H1 (cell line): ENCODE results near the gene FGD6. TPM values are rescaled to one million over a fixed set of nuclear protein-coding genes. Genes with fewer than 3 reads are reported as not detected.

ENCODE experiments used
- CTCF ChIA-PET: fragments of 300-600 bp; sonication (Branson Sonifier 250); formaldehyde crosslinking; loops from one replicate; lab custom pipeline; 2021; ENCODE audit not compliant: partially characterized antibody; lab: Charles Lee
- POLR2A ChIA-PET: fragments of 300-600 bp; sonication (Branson Sonifier 250); formaldehyde crosslinking; loops from one replicate; lab custom pipeline; 2021; ENCODE audit warnings: inconsistent platforms; ENCODE audit not compliant: partially characterized antibody; lab: Charles Lee
- DNase-seq, 2 experiments: peaks; one replicate each; pipeline versions ENCODE4 v3.0.0 to v3.0.0-alpha.2; 2010 to 2022; ENCODE audit warnings: low spot score in 2 of 2, low read depth in 1 of 2, mixed read lengths in 1 of 2
- FAIRE-seq: peaks from 2 replicates; lab custom pipeline; 2011; peaks lifted over from hg19 to GRCh38; lab: Jason Lieb, UNC
- H2AFZ ChIP-seq: 2 replicates; pipeline ENCODE4 v1.8.1; 2012; ENCODE audit warnings: low read length, inconsistent platforms
- H2AK5ac ChIP-seq: 2 replicates; pipeline ENCODE4 v1.6.1; 2013; ENCODE audit warnings: low read depth, low read length
- H2BK120ac ChIP-seq: replicated peaks from 2 replicates; pipeline ENCODE3; 2013; ENCODE audit warnings: low read depth, low read length, inconsistent platforms
- H2BK12ac ChIP-seq: 2 replicates; pipeline ENCODE4 v1.6.1; 2013; ENCODE audit warnings: low read depth, low read length
- H2BK15ac ChIP-seq: 2 replicates; pipeline ENCODE4 v1.6.1; 2013; ENCODE audit warnings: low read length
- H2BK20ac ChIP-seq: 2 replicates; pipeline ENCODE4 v1.6.1; 2013; ENCODE audit warnings: low read length
- H2BK5ac ChIP-seq: 2 replicates; pipeline ENCODE4 v1.6.1; 2013; ENCODE audit warnings: low read depth, low read length
- H3K14ac ChIP-seq: 2 replicates; pipeline ENCODE4 v1.6.1; 2013; ENCODE audit warnings: inconsistent platforms; ENCODE audit not compliant: insufficient read length
- H3K18ac ChIP-seq: 2 replicates; pipeline ENCODE4 v1.6.1; 2013; ENCODE audit warnings: low read length; ENCODE audit errors: extremely low read depth
- H3K23ac ChIP-seq: 2 replicates; pipeline ENCODE4 v1.6.1; 2013; ENCODE audit warnings: inconsistent platforms; ENCODE audit not compliant: insufficient read length
- H3K23me2 ChIP-seq: 2 replicates; pipeline ENCODE4 v1.6.1; 2013; ENCODE audit warnings: low read depth, low read length
- H3K27ac ChIP-seq: 2 replicates; pipeline ENCODE4 v1.6.1; 2011; ENCODE audit warnings: low read depth, low read length, inconsistent platforms
- H3K27me3 ChIP-seq, 4 experiments: replicated peaks in 1 of 4; 1 replicate in 1 of 4; 2 replicates in 3 of 4; pipeline versions ENCODE4 v1.6.1 to v1.8.1; 2011 to 2013; ENCODE audit warnings: low read length in 3 of 4, mild to moderate bottlenecking in 3 of 4, inconsistent platforms in 2 of 4, mixed read lengths in 2 of 4, moderate library complexity in 1 of 4; ENCODE audit not compliant: control insufficient read depth in 3 of 4, insufficient read depth in 3 of 4; ENCODE audit errors: extremely low read depth in 1 of 4
- H3K36me3 ChIP-seq, 4 experiments: 2 replicates each; pipeline versions ENCODE4 v1.6.1 to v1.8.1; 2011 to 2013; ENCODE audit warnings: mild to moderate bottlenecking in 4 of 4, low read length in 3 of 4, moderate library complexity in 2 of 4, control low read depth in 1 of 4, inconsistent platforms in 1 of 4; ENCODE audit not compliant: insufficient read depth in 4 of 4, control insufficient read depth in 2 of 4
- H3K4ac ChIP-seq: replicated peaks from 2 replicates; pipeline ENCODE3; 2013; ENCODE audit warnings: low read length, low read depth, mixed read lengths, inconsistent platforms; ENCODE audit not compliant: insufficient read length
- H3K4me1 ChIP-seq, 4 experiments: replicated peaks in 1 of 4; 1 replicate in 1 of 4; 2 replicates in 3 of 4; pipeline versions ENCODE4 v1.6.1 to v1.8.1; 2011 to 2013; ENCODE audit warnings: low read length in 3 of 4, inconsistent platforms in 2 of 4, mixed read lengths in 1 of 4; ENCODE audit not compliant: insufficient read depth in 4 of 4, control insufficient read depth in 3 of 4
- H3K4me2 ChIP-seq, 2 experiments: 2 replicates each; pipeline versions ENCODE4 v1.6.1 to v1.8.1; 2011 to 2013; ENCODE audit warnings: low read depth in 2 of 2, low read length in 2 of 2, control low read depth in 1 of 2, inconsistent platforms in 1 of 2, mild to moderate bottlenecking in 1 of 2; ENCODE audit not compliant: insufficient read depth in 1 of 2
- H3K4me3 ChIP-seq, 4 experiments: fragments of 200-600, 300-600 bp in 1 of 4; sonication (generic), shearing (Covaris generic), sonication (Bioruptor Twin) in 1 of 4; 2 replicates each; pipeline versions ENCODE4 v1.5.1 to v1.8.1; 2011 to 2016; ENCODE audit warnings: low read length in 4 of 4, low read depth in 3 of 4, control low read depth in 2 of 4, inconsistent platforms in 2 of 4, mild to moderate bottlenecking in 2 of 4, mixed read lengths in 1 of 4, moderate library complexity in 1 of 4; ENCODE audit not compliant: insufficient read depth in 2 of 4; ENCODE audit errors: extremely low read depth in 1 of 4
- H3K56ac ChIP-seq: replicated peaks from 2 replicates; pipeline ENCODE3; 2013; ENCODE audit warnings: low read depth, mild to moderate bottlenecking, mixed read lengths, low read length, inconsistent platforms; ENCODE audit not compliant: insufficient read length
- H3K79me1 ChIP-seq: 2 replicates; pipeline ENCODE4 v1.6.1; 2013; ENCODE audit warnings: low read depth, low read length, control low read depth
- H3K79me2 ChIP-seq, 2 experiments: 2 replicates each; pipeline versions ENCODE4 v1.6.1 to v1.8.1; 2012 to 2013; ENCODE audit warnings: low read length in 2 of 2, mild to moderate bottlenecking in 2 of 2, inconsistent platforms in 1 of 2; ENCODE audit not compliant: insufficient read depth in 2 of 2, control insufficient read depth in 1 of 2
- H3K9ac ChIP-seq, 4 experiments: replicated peaks in 1 of 4; 1 replicate in 1 of 4; 2 replicates in 3 of 4; pipeline versions ENCODE4 v1.6.1 to v1.8.1; 2011 to 2013; ENCODE audit warnings: low read depth in 3 of 4, low read length in 3 of 4, control low read depth in 2 of 4, mild to moderate bottlenecking in 2 of 4, moderate library complexity in 2 of 4, inconsistent platforms in 1 of 4; ENCODE audit errors: extremely low read depth in 1 of 4
- H3K9me3 ChIP-seq, 2 experiments: 2 replicates each; pipeline versions ENCODE4 v1.6.1 to v1.8.1; 2012 to 2013; ENCODE audit warnings: mild to moderate bottlenecking in 2 of 2, moderate library complexity in 2 of 2, control low read depth in 1 of 2, inconsistent platforms in 1 of 2, low read depth in 1 of 2, low read length in 1 of 2, mixed read lengths in 1 of 2; ENCODE audit not compliant: insufficient read depth in 2 of 2
- H4K20me1 ChIP-seq, 2 experiments: replicated peaks in 1 of 2; 2 replicates each; pipeline versions ENCODE3 to v1.8.1; 2011 to 2013; ENCODE audit warnings: inconsistent platforms in 2 of 2, low read length in 2 of 2, mild to moderate bottlenecking in 1 of 2; ENCODE audit not compliant: insufficient read depth in 2 of 2, control insufficient read depth in 1 of 2
- H4K5ac ChIP-seq: 2 replicates; pipeline ENCODE4 v1.6.1; 2013; ENCODE audit warnings: low read length, low read depth, mixed read lengths, inconsistent platforms; ENCODE audit not compliant: insufficient read length
- H4K8ac ChIP-seq: 2 replicates; pipeline ENCODE4 v1.8.0; 2013; ENCODE audit warnings: mild to moderate bottlenecking, moderate library complexity, low read length, inconsistent platforms; ENCODE audit not compliant: insufficient read depth; ENCODE audit errors: extremely low read depth
- H4K91ac ChIP-seq: replicated peaks from 2 replicates; pipeline ENCODE3; 2013; ENCODE audit warnings: low read length, mixed read lengths, inconsistent platforms; ENCODE audit not compliant: insufficient read length
- ATF3 ChIP-seq: IDR thresholded peaks from 2 replicates; pipeline ENCODE4 v1.6.1; 2011; ENCODE audit warnings: low read depth, mild to moderate bottlenecking, low read length; ENCODE audit not compliant: insufficient read depth
- BCL11A ChIP-seq, 2 experiments: IDR thresholded peaks; one replicate each; pipeline ENCODE4 v1.6.1; 2011; ENCODE audit warnings: low read depth in 2 of 2, low read length in 2 of 2, mild to moderate bottlenecking in 2 of 2
- EP300 ChIP-seq, 2 experiments: IDR thresholded peaks; 1 replicate in 1 of 2; 2 replicates in 1 of 2; pipeline ENCODE4 v1.6.1; 2011 to 2012; ENCODE audit warnings: low read depth in 2 of 2, low read length in 2 of 2, mild to moderate bottlenecking in 2 of 2, borderline replicate concordance in 1 of 2, inconsistent platforms in 1 of 2, moderate library complexity in 1 of 2
- NRF1 ChIP-seq: IDR thresholded peaks from 2 replicates; pipeline ENCODE4 v1.6.1; 2011; ENCODE audit warnings: mild to moderate bottlenecking, low read depth, low read length, improper control_type of control experiment
- RBBP5 ChIP-seq: IDR thresholded peaks from 2 replicates; pipeline ENCODE4 v1.7.1; 2012; ENCODE audit warnings: low read depth, mild to moderate bottlenecking, inconsistent platforms, low read length, moderate library complexity, borderline replicate concordance
- SRF ChIP-seq: IDR thresholded peaks from 2 replicates; pipeline ENCODE4 v1.6.1; 2011; ENCODE audit warnings: mild to moderate bottlenecking, low read depth, low read length, moderate library complexity
- WGBS, 2 experiments: shearing (Covaris generic) in 1 of 2; methylation state at CpG; one replicate each; pipeline versions ENCODE4 v1.1.6 to v1.1.7; 2013 to 2015; ENCODE audit warnings: low lambda C conversion rate in 2 of 2, mixed read lengths in 2 of 2, inconsistent platforms in 1 of 2, low coverage in 1 of 2, missing lambda C conversion rate in 1 of 2; ENCODE audit not compliant: insufficient replicate concordance in 2 of 2, insufficient coverage in 1 of 2, insufficient read length in 1 of 2; ENCODE audit errors: extremely low coverage in 1 of 2, missing lambda C conversion rate in 1 of 2; 5-methylcytosine and 5-hydroxymethylcytosine counted together
- polyA plus RNA-seq, 7 experiments: library from polyadenylated mRNA; depleted of rRNA in 3 of 7; stranded (reverse) in 5 of 7; unstranded in 2 of 7; fragments of >200 nt in 5 of 7; fragments of 200-250 nt in 2 of 7; gene quantifications; 1 replicate in 5 of 7; 2 replicates in 1 of 7; 4 replicates in 1 of 7; pipeline versions ENCODE4 v1.2.1 to v1.2.3, GENCODE V29; 2011 to 2013; ENCODE audit warnings: missing spikeins in 2 of 7, mixed read lengths in 2 of 7
- total RNA-seq: library from RNA; stranded (reverse); fragmentation: NEBNext Ultra II Directional; extraction: Animal tissue kit (Norgen Biotek cat#: 25700); gene quantifications from 2 replicates; pipeline ENCODE4 v1.2.1, GENCODE V29; 2021

FGD6 gene
- total and polyA plus RNA-seq, 2 of the 8 experiments (the other 6 are each of a cell fraction or from before 2014, with no cell fraction given), result 12.2 to 24.3 TPM

GRCh38 chr12:95055057-95055456, 162.2 kb downstream of the FGD6 start:
- Histone ChIP-seq H4K5ac (no peak overlapping the region), H3K36me3 (peaks cover 11 to 82% (median 43%) of the 10 kb centered on the region in 4 experiments), H3K9me3 (no peaks in the 10 kb centered on the region), H3K4me2 (no peak overlapping the region), H3K27ac (no peak overlapping the region), H3K56ac (no peak overlapping the region), H3K79me2 (no peaks in the 10 kb centered on the region), H3K14ac (no peak overlapping the region), H2BK120ac (no peak overlapping the region), H3K4me1 (no peaks in the 10 kb centered on the region), H4K91ac (no peak overlapping the region), H2BK20ac (no peak overlapping the region), H3K18ac (no peak overlapping the region), H3K4ac (no peak overlapping the region), H2BK5ac (no peak overlapping the region), H4K8ac (no peak overlapping the region), H2AK5ac (no peak overlapping the region), H2BK15ac (no peak overlapping the region), H3K79me1 (no peaks in the 10 kb centered on the region), H2BK12ac (no peak overlapping the region), H3K27me3 (no peaks in the 10 kb centered on the region), H3K23ac (no peak overlapping the region), H4K20me1 (no peaks in the 10 kb centered on the region), H2AFZ (no peak overlapping the region), H3K9ac (no peak overlapping the region), H3K23me2 (no peaks in the 10 kb centered on the region), H3K4me3 (no peak overlapping the region)
- DNase-seq, result no peak
- WGBS, 2 experiments, result 95% methylated on average over 2 of the region's 2 CpGs; no CpG with 5 or more reads in 1 of the 2 experiments
- ChIA-PET POLR2A (interaction anchor here (0.7 kb wide), 1 partner anchor 18 kb away, joined by 3 read pairs; the partner anchor contains the start of gene NR2C1), CTCF (no interaction called here)
- TF ChIP-seq RBBP5 (no peak), SRF (no peak), ATF3 (no peak), BCL11A (IDR thresholded peaks at IDR 0.05; ENCODE audit: low read depth in 2 of 2, low read length in 2 of 2) (no peak), EP300 (IDR thresholded peaks at IDR 0.05; ENCODE audit: borderline replicate concordance in 1 of 2, low read depth in 2 of 2, low read length in 2 of 2) (no peak), NRF1 (no peak)
- FAIRE-seq, result no peak
